Measurements from ENCODE around the gene NPY4R2.
"Not testable (repeated sequence)": the region's sequence is repeated elsewhere in the genome, so short reads cannot be mapped to it uniquely, and the experiment has no call there.

DNA sequence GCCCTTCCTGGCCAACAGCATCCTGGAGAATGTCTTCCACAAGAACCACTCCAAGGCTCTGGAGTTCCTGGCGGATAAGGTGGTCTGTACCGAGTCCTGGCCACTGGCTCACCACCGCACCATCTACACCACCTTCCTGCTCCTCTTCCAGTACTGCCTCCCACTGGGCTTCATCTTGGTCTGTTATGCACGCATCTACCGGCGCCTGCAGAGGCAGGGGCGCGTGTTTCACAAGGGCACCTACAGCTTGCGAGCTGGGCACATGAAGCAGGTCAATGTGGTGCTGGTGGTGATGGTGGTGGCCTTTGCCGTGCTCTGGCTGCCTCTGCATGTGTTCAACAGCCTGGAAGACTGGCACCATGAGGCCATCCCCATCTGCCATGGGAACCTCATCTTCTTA is 4.0 kb downstream of the NPY4R2 start:
- TF ChIP-seq POLR2A (IDR thresholded peaks at IDR 0.05) = not testable (repeated sequence)
- TF ChIP-seq, protein P1, sequence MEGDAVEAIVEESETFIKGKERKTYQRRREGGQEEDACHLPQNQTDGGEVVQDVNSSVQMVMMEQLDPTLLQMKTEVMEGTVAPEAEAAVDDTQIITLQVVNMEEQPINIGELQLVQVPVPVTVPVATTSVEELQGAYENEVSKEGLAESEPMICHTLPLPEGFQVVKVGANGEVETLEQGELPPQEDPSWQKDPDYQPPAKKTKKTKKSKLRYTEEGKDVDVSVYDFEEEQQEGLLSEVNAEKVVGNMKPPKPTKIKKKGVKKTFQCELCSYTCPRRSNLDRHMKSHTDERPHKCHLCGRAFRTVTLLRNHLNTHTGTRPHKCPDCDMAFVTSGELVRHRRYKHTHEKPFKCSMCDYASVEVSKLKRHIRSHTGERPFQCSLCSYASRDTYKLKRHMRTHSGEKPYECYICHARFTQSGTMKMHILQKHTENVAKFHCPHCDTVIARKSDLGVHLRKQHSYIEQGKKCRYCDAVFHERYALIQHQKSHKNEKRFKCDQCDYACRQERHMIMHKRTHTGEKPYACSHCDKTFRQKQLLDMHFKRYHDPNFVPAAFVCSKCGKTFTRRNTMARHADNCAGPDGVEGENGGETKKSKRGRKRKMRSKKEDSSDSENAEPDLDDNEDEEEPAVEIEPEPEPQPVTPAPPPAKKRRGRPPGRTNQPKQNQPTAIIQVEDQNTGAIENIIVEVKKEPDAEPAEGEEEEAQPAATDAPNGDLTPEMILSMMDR (IDR thresholded peaks at IDR 0.05 in 4 of 5, conservative IDR thresholded peaks at IDR 0.05 in 1 of 5) = not testable (repeated sequence)
